Liver (tissue), 9 donors: Measurements from ENCODE around the gene JPH4. TPM values are rescaled to one million over a fixed set of nuclear protein-coding genes. Genes with fewer than 3 reads are reported as not detected.

Source experiments
- DNase-seq: peaks from one replicate; pipeline ENCODE4 v3.0.0-alpha.2; 2017; ENCODE audit warnings: low spot score
- H3K27ac ChIP-seq, 2 donors: one replicate each; pipeline ENCODE4 v1.7.0; 2013; ENCODE audit warnings: inconsistent platforms in 2 of 2, low read length in 2 of 2, control low read depth in 1 of 2, low read depth in 1 of 2, mild to moderate bottlenecking in 1 of 2
- H3K27me3 ChIP-seq, 4 donors: one replicate each; pipeline versions ENCODE4 v1.6.1 to v1.7.0; 2013; ENCODE audit warnings: low read length in 3 of 4, inconsistent platforms in 1 of 4, mild to moderate bottlenecking in 1 of 4, moderate library complexity in 1 of 4; ENCODE audit not compliant: control insufficient read depth in 4 of 4, insufficient read depth in 4 of 4
- H3K36me3 ChIP-seq, 4 donors: one replicate each; pipeline versions ENCODE4 v1.6.1 to v1.7.0; 2013; ENCODE audit warnings: low read length in 3 of 4, mild to moderate bottlenecking in 3 of 4, low read depth in 1 of 4, moderate library complexity in 1 of 4; ENCODE audit not compliant: control insufficient read depth in 4 of 4, insufficient read depth in 3 of 4
- H3K4me1 ChIP-seq, 4 donors: one replicate each; pipeline versions ENCODE4 v1.6.1 to v1.7.0; 2013; ENCODE audit warnings: low read length in 3 of 4, mild to moderate bottlenecking in 3 of 4, moderate library complexity in 1 of 4; ENCODE audit not compliant: control insufficient read depth in 4 of 4, insufficient read depth in 4 of 4
- H3K4me3 ChIP-seq, 3 donors: one replicate each; pipeline versions ENCODE4 v1.6.1 to v1.7.0; 2013; ENCODE audit warnings: low read length in 3 of 3, control low read depth in 1 of 3, low read depth in 1 of 3, mild to moderate bottlenecking in 1 of 3
- H3K9ac ChIP-seq, 2 donors: one replicate each; pipeline ENCODE4 v1.7.0; 2013; ENCODE audit warnings: low read length in 2 of 2, mild to moderate bottlenecking in 2 of 2, moderate library complexity in 2 of 2, control low read depth in 1 of 2, low read depth in 1 of 2
- H3K9me3 ChIP-seq, 4 donors: one replicate each; pipeline versions ENCODE4 v1.6.1 to v1.7.0; 2013; ENCODE audit warnings: low read length in 3 of 4; ENCODE audit not compliant: control insufficient read depth in 4 of 4
- ATF3 ChIP-seq: IDR thresholded peaks from 2 replicates; pipeline ENCODE4 v1.6.1; 2016; ENCODE audit warnings: antibody characterized with exemption
- EGR1 ChIP-seq, 2 donors: IDR thresholded peaks; 2 replicates each; pipeline ENCODE4 v1.6.1; 2016 to 2018; ENCODE audit warnings: antibody characterized with exemption in 2 of 2, low read depth in 2 of 2
- FOXA1 ChIP-seq: IDR thresholded peaks from 2 replicates; pipeline ENCODE4 v1.6.1; 2016; ENCODE audit warnings: antibody characterized with exemption
- FOXA2 ChIP-seq: IDR thresholded peaks from 2 replicates; pipeline ENCODE4 v1.6.1; 2016; ENCODE audit warnings: antibody characterized with exemption
- GABPA ChIP-seq, 2 donors: IDR thresholded peaks in 1 of 2; conservative IDR thresholded peaks in 1 of 2; 2 replicates each; pipeline ENCODE4 v1.6.1; 2016; ENCODE audit warnings: antibody characterized with exemption in 2 of 2, mild to moderate bottlenecking in 1 of 2, moderate library complexity in 1 of 2
- HNF4A ChIP-seq, 2 donors: conservative IDR thresholded peaks; 2 replicates each; pipeline ENCODE4 v1.6.1; 2016; ENCODE audit warnings: antibody characterized with exemption in 2 of 2, mild to moderate bottlenecking in 2 of 2
- HNF4G ChIP-seq: IDR thresholded peaks from 2 replicates; pipeline ENCODE4 v1.6.1; 2016; ENCODE audit warnings: antibody characterized with exemption
- JUND ChIP-seq, 2 donors: IDR thresholded peaks; 2 replicates each; pipeline ENCODE4 v1.6.1; 2016; ENCODE audit warnings: antibody characterized with exemption in 2 of 2
- NR2F2 ChIP-seq: IDR thresholded peaks from 2 replicates; pipeline ENCODE4 v1.6.1; 2016; ENCODE audit warnings: antibody characterized with exemption
- RAD21 ChIP-seq, 2 donors: IDR thresholded peaks; 2 replicates each; pipeline ENCODE4 v1.6.1; 2016; ENCODE audit warnings: antibody characterized with exemption in 2 of 2, mild to moderate bottlenecking in 2 of 2
- REST ChIP-seq: IDR thresholded peaks from 2 replicates; pipeline ENCODE4 v1.6.1; 2016; ENCODE audit warnings: antibody characterized with exemption, mild to moderate bottlenecking
- RXRA ChIP-seq, 2 donors: IDR thresholded peaks; 2 replicates each; pipeline ENCODE4 v1.6.1; 2017 to 2018; ENCODE audit warnings: antibody characterized with exemption in 2 of 2, mild to moderate bottlenecking in 1 of 2
- SP1 ChIP-seq: IDR thresholded peaks from 2 replicates; pipeline ENCODE4 v1.6.1; 2018; ENCODE audit warnings: antibody characterized with exemption, mild to moderate bottlenecking
- TAF1 ChIP-seq: conservative IDR thresholded peaks from 2 replicates; pipeline ENCODE4 v1.6.1; 2016; ENCODE audit warnings: antibody characterized with exemption, mild to moderate bottlenecking
- YY1 ChIP-seq: IDR thresholded peaks from 2 replicates; pipeline ENCODE4 v1.6.1; 2016; ENCODE audit warnings: antibody characterized with exemption, mild to moderate bottlenecking
- ZBTB33 ChIP-seq: IDR thresholded peaks from 2 replicates; pipeline ENCODE4 v1.6.1; 2016; ENCODE audit warnings: antibody characterized with exemption
- WGBS: extraction: QIAGEN DNeasy Blood & Tissue Kit; methylation state at CpG from one replicate; pipeline ENCODE4 v1.1.7; 2013; 5-methylcytosine and 5-hydroxymethylcytosine counted together
- polyA plus RNA-seq, 2 donors: library from polyadenylated mRNA; stranded (reverse) in 1 of 2; unstranded in 1 of 2; fragments of 200-250 nt in 1 of 2; fragments of >200 nt in 1 of 2; fragmentation: Nextera tagmentation in 1 of 2; extraction: Ambion mirVana in 1 of 2; gene quantifications; one replicate each; pipeline versions ENCODE4 v1.2.1 to v1.2.3, GENCODE V29; 2013 to 2015
- total RNA-seq, 2 donors: library from RNA; depleted of rRNA; stranded (reverse); fragments of >200 nt; gene quantifications; one replicate each; pipeline ENCODE4 v1.2.3, GENCODE V29; 2014
- TF ChIP-seq, protein P1 (sequence below): IDR thresholded peaks from 2 replicates; pipeline ENCODE4 v1.6.1; 2016; ENCODE audit warnings: antibody characterized with exemption
- TF ChIP-seq, protein P2 (sequence below): fragments of 150-350 bp; IDR thresholded peaks from 2 replicates; pipeline ENCODE4 v1.5.1; 2017; ENCODE audit warnings: improper control_type of control experiment, low read depth, low read length; ENCODE audit not compliant: missing input control
- donor health status: healthy.
- donor health status: healthy.
- donor health status: healthy.
- donor health status: healthy.
- donor health status: healthy.

Gene JPH4
- total and polyA plus RNA-seq, 4 donors = 0.07 to 0.24 (median 0.16) TPM

DNA sequence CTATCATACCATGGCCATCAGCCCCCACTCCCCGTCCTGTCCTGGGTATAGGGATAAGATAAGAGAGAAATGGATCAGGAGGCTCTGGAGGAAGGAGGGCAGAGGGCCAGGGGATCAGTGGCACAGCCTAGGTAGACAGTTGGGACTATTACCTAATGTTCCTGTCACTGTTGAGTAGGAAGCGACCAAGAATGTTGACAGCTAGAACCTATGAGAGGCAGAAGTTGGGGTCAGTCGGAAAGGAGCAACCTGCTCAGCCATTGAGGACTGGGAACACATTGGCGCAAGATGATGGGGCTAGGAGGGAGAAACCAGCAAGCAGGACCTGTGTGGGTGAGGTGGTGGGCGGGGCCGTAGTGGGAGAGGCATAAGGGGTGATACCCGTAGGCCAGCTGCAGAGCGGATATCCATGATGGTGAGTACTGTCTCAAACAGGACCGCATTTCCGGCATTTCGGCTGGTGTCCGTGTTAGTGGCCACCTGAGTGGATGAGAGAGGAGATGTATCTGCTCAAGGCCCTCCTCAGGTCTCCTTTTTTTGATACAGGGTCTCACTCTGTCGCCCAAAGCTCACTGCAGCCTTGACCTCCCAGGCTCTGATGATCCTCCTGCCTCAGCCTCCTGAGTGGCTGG, 14.3 kb downstream of the JPH4 start:
- Histone ChIP-seq H3K4me1 (peaks cover 0 to 30% (median 19%) of the 10 kb centered on the region in 4 donors), H3K27me3 (no peaks in the 10 kb centered on the region), H3K9me3 (no peaks in the 10 kb centered on the region), H3K9ac (no peak overlapping the region), H3K27ac (peak overlapping the region in 1 of 2 donors; percentile 5), H3K36me3 (peaks cover 1 to 16% (median 6%) of the 10 kb centered on the region in 4 donors), H3K4me3 (no peak overlapping the region)
- no peak for DNase-seq
- WGBS = 95% methylated on average over 13 of the region's 13 CpGs
- TF ChIP-seq FOXA2 = no peak
- no peak for TF ChIP-seq HNF4A (conservative IDR thresholded peaks at IDR 0.05)
- TF ChIP-seq, protein P1, sequence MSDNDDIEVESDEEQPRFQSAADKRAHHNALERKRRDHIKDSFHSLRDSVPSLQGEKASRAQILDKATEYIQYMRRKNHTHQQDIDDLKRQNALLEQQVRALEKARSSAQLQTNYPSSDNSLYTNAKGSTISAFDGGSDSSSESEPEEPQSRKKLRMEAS = no peak
- no peak for TF ChIP-seq JUND (IDR thresholded peaks at IDR 0.05)
- no peak for TF ChIP-seq ZBTB33
- TF ChIP-seq REST = no peak
- no peak for TF ChIP-seq NR2F2
- no peak for TF ChIP-seq TAF1
- TF ChIP-seq YY1 = no peak
- TF ChIP-seq SP1 = no peak
- no peak for TF ChIP-seq RAD21 (IDR thresholded peaks at IDR 0.05)
- no peak for TF ChIP-seq EGR1 (IDR thresholded peaks at IDR 0.05; ENCODE audit: low read depth in 2 of 2)
- TF ChIP-seq FOXA1 = no peak
- no peak for TF ChIP-seq ATF3
- no peak for TF ChIP-seq GABPA (IDR thresholded peaks at IDR 0.05 in 1 of 2, conservative IDR thresholded peaks at IDR 0.05 in 1 of 2)
- TF ChIP-seq, protein P2, sequence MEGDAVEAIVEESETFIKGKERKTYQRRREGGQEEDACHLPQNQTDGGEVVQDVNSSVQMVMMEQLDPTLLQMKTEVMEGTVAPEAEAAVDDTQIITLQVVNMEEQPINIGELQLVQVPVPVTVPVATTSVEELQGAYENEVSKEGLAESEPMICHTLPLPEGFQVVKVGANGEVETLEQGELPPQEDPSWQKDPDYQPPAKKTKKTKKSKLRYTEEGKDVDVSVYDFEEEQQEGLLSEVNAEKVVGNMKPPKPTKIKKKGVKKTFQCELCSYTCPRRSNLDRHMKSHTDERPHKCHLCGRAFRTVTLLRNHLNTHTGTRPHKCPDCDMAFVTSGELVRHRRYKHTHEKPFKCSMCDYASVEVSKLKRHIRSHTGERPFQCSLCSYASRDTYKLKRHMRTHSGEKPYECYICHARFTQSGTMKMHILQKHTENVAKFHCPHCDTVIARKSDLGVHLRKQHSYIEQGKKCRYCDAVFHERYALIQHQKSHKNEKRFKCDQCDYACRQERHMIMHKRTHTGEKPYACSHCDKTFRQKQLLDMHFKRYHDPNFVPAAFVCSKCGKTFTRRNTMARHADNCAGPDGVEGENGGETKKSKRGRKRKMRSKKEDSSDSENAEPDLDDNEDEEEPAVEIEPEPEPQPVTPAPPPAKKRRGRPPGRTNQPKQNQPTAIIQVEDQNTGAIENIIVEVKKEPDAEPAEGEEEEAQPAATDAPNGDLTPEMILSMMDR = no peak
- no peak for TF ChIP-seq RXRA (IDR thresholded peaks at IDR 0.05)
- TF ChIP-seq HNF4G = no peak
